MM.1S (cell line): ENCODE data around the gene TSPAN7.
A peak's percentile ranks its signal among the peaks of the same experiment; 100 is the strongest.

Source experiments
- DNase-seq: peaks from one replicate; pipeline ENCODE4 v3.0.0-alpha.2; 2015
- H2AFZ ChIP-seq: fragments of 300-600 bp; sonication (generic); 2 replicates; pipeline ENCODE4 v1.6.0; 2016; ENCODE audit warnings: antibody characterized with exemption, low read length
- H3F3A ChIP-seq: fragments of 300-600 bp; sonication (generic); 2 replicates; pipeline ENCODE4 v1.6.1; 2016; ENCODE audit warnings: mild to moderate bottlenecking, antibody characterized with exemption, low read length, moderate library complexity, mixed read lengths; ENCODE audit not compliant: insufficient read depth
- H3K27ac ChIP-seq: fragments of 300-600 bp; sonication (generic); 2 replicates; pipeline ENCODE4 v1.5.1; 2016; ENCODE audit warnings: mild to moderate bottlenecking, low read length
- H3K27me3 ChIP-seq: fragments of 300-600 bp; sonication (generic); replicated peaks from 2 replicates; pipeline ENCODE4 v1.6.0; 2016; ENCODE audit warnings: low read length; ENCODE audit not compliant: insufficient read depth
- H3K36me3 ChIP-seq: fragments of 300-600 bp; sonication (generic); replicated peaks from 2 replicates; pipeline ENCODE4 v1.6.1; 2016; ENCODE audit warnings: mild to moderate bottlenecking, low read length, mixed read lengths; ENCODE audit not compliant: insufficient read depth
- H3K4me1 ChIP-seq: fragments of 300-600 bp; sonication (generic); 2 replicates; pipeline ENCODE4 v1.6.1; 2016; ENCODE audit warnings: low read length, mixed read lengths
- H3K4me2 ChIP-seq: fragments of 300-600 bp; sonication (generic); 2 replicates; pipeline ENCODE4 v1.6.0; 2016; ENCODE audit warnings: low read depth, low read length
- H3K4me3 ChIP-seq: fragments of 300-600 bp; sonication (generic); 2 replicates; pipeline ENCODE4 v1.5.1; 2016; ENCODE audit warnings: low read length, mixed read lengths
- H3K79me2 ChIP-seq: fragments of 300-600 bp; sonication (generic); 2 replicates; pipeline ENCODE4 v1.6.1; 2016; ENCODE audit warnings: mixed run types, low read length, mixed read lengths
- H3K9ac ChIP-seq: fragments of 300-600 bp; sonication (generic); 2 replicates; pipeline ENCODE4 v1.6.1; 2016; ENCODE audit warnings: low read length, mixed read lengths
- H3K9me2 ChIP-seq: fragments of 300-600 bp; sonication (generic); replicated peaks from 2 replicates; pipeline ENCODE4 v1.6.1; 2016; ENCODE audit warnings: mild to moderate bottlenecking, low read length, mixed read lengths; ENCODE audit not compliant: insufficient read depth
- H3K9me3 ChIP-seq: fragments of 300-600 bp; sonication (generic); replicated peaks from 2 replicates; pipeline ENCODE4 v1.6.1; 2016; ENCODE audit warnings: mild to moderate bottlenecking, low read length, mixed read lengths; ENCODE audit not compliant: insufficient read depth
- H4K20me1 ChIP-seq: fragments of 300-600 bp; sonication (generic); 2 replicates; pipeline ENCODE4 v1.6.1; 2016; ENCODE audit warnings: mild to moderate bottlenecking, low read length, moderate library complexity, mixed read lengths; ENCODE audit not compliant: insufficient read depth
- CTCF ChIP-seq: fragments of 300-600 bp; sonication (generic); IDR thresholded peaks from 2 replicates; pipeline ENCODE4 v1.5.1; 2016; ENCODE audit warnings: antibody characterized with exemption, low read length, mixed read lengths
- EZH2 ChIP-seq: fragments of 300-600 bp; sonication (generic); optimal IDR thresholded peaks from 2 replicates; pipeline ENCODE3; 2017; ENCODE audit warnings: low read depth, mild to moderate bottlenecking, antibody characterized with exemption, low read length, mixed read lengths
- EZH2phosphoT487 ChIP-seq: fragments of 300-600 bp; sonication (generic); IDR thresholded peaks from 2 replicates; pipeline ENCODE4 v1.6.1; 2018; ENCODE audit warnings: antibody characterized with exemption, low read length

TSPAN7 gene

GRCh38 chrX:38552721-38553120 lies 8.6 kb upstream of the TSPAN7 start:
- no peaks in the 10 kb centered on the region for H3K9me2 ChIP-seq
- H3K27ac ChIP-seq: no peak overlapping the region
- H3K9me3 ChIP-seq: no peaks in the 10 kb centered on the region
- H3K4me3 ChIP-seq: no peak overlapping the region
- no peaks in the 10 kb centered on the region for H4K20me1 ChIP-seq
- no peak overlapping the region for H3K4me2 ChIP-seq
- no peaks in the 10 kb centered on the region for H3K4me1 ChIP-seq
- H3F3A ChIP-seq: no peaks in the 10 kb centered on the region
- no peak for DNase-seq
- no peaks in the 10 kb centered on the region for H3K27me3 ChIP-seq
- no peak overlapping the region for H2AFZ ChIP-seq
- TF ChIP-seq EZH2: no peak
- TF ChIP-seq CTCF: no peak
- no peak for TF ChIP-seq EZH2phosphoT487
- H3K79me2 ChIP-seq: no peaks in the 10 kb centered on the region
- H3K9ac ChIP-seq: no peak overlapping the region
- no peaks in the 10 kb centered on the region for H3K36me3 ChIP-seq

GRCh38 chrX:38558686-38559085 lies 2.7 kb upstream of the TSPAN7 start:
- no peak overlapping the region for H3K4me2 ChIP-seq
- no peak overlapping the region for H3K4me3 ChIP-seq
- TF ChIP-seq EZH2: no peak
- no peak for TF ChIP-seq EZH2phosphoT487
- no peaks in the 10 kb centered on the region for H4K20me1 ChIP-seq
- no peaks in the 10 kb centered on the region for H3K9me3 ChIP-seq
- no peaks in the 10 kb centered on the region for H3K4me1 ChIP-seq
- no peaks in the 10 kb centered on the region for H3K27me3 ChIP-seq
- no peak for DNase-seq
- H3K27ac ChIP-seq: no peak overlapping the region
- H3K9me2 ChIP-seq: no peaks in the 10 kb centered on the region
- H3K36me3 ChIP-seq: no peaks in the 10 kb centered on the region
- H2AFZ ChIP-seq: no peak overlapping the region
- H3F3A ChIP-seq: no peaks in the 10 kb centered on the region
- H3K79me2 ChIP-seq: 0 out of 2 replicates have a peak, but pooled peaks cover 8% of the 10 kb centered on the region
- H3K9ac ChIP-seq: no peak overlapping the region

GRCh38 chrX:38560776-38561125 lies 591 bp upstream of the TSPAN7 start:
- H3K9me3 ChIP-seq: no peaks in the 10 kb centered on the region
- peak overlapping the region; percentile 73 for H3K4me2 ChIP-seq
- no peaks in the 10 kb centered on the region for H3K36me3 ChIP-seq
- no peaks in the 10 kb centered on the region for H4K20me1 ChIP-seq
- H2AFZ ChIP-seq: peak overlapping the region; percentile 75
- 0 out of 2 replicates have a peak, but pooled peaks cover 8% of the 10 kb centered on the region for H3K79me2 ChIP-seq
- no peak for DNase-seq
- H3F3A ChIP-seq: no peaks in the 10 kb centered on the region
- H3K9me2 ChIP-seq: no peaks in the 10 kb centered on the region
- H3K4me1 ChIP-seq: no peaks in the 10 kb centered on the region
- H3K27ac ChIP-seq: no peak overlapping the region
- H3K4me3 ChIP-seq: peak overlapping the region; percentile 63
- H3K27me3 ChIP-seq: no peaks in the 10 kb centered on the region
- H3K9ac ChIP-seq: peak overlapping the region; percentile 47; the same call in 1 of the 2 replicates
- TF ChIP-seq CTCF (no peak), EZH2 (no peak), EZH2phosphoT487 (no peak)

GRCh38 chrX:38561951-38562719 lies 793 bp downstream of the TSPAN7 start:
- Histone ChIP-seq H3K79me2 (0 out of 2 replicates have a peak, but pooled peaks cover 8% of the 10 kb centered on the region), H3K27me3 (no peaks in the 10 kb centered on the region), H3K9me3 (no peaks in the 10 kb centered on the region), H3K4me3 (peak overlapping the region; percentile 74), H3K4me2 (peak overlapping the region; percentile 73), H3K27ac (no peak overlapping the region), H3K9me2 (no peaks in the 10 kb centered on the region), H4K20me1 (no peaks in the 10 kb centered on the region), H3K9ac (peak overlapping the region; percentile 46; the same call in 1 of the 2 replicates), H3K4me1 (no peaks in the 10 kb centered on the region), H2AFZ (peak overlapping the region; percentile 78), H3K36me3 (no peaks in the 10 kb centered on the region), H3F3A (no peaks in the 10 kb centered on the region)
- no peak for DNase-seq
- TF ChIP-seq EZH2 (no peak), CTCF (no peak), EZH2phosphoT487 (no peak)
